ENCODE measurements around the gene HOXA2. TPM values are rescaled to one million over a fixed set of nuclear protein-coding genes. Genes with fewer than 3 reads are reported as not detected.
A peak's percentile ranks its signal among the peaks of the same experiment; 100 is the strongest.

HOXA2 gene
- total and polyA plus RNA-seq, 2 experiments from 2014 or later = 0.07 TPM; not detected in 1

GRCh38 chr7:27117887-27118491 lies 15.5 kb upstream of the HOXA2 start:
- no peak for TF ChIP-seq CTCF (IDR thresholded peaks at IDR 0.05; ENCODE audit: poor library complexity)
- peak; percentile 37 for TF ChIP-seq EZH2 (IDR thresholded peaks at IDR 0.05; ENCODE audit: borderline replicate concordance)
- Histone ChIP-seq H3K4me1 (ENCODE audit: insufficient read depth) (peaks cover 12% of the 10 kb centered on the region), H3K36me3 (replicated peaks; ENCODE audit: insufficient read depth, low read depth) (no peaks in the 10 kb centered on the region), H3K4me2 (peak overlapping the region; percentile 4), H3K9me3 (ENCODE audit: low read depth) (no peaks in the 10 kb centered on the region), H3K4me3 (no peak overlapping the region), H2AFZ (no peak overlapping the region), H3K27me3 (peaks cover 55% of the 10 kb centered on the region), H3K79me2 (peaks cover 19% of the 10 kb centered on the region), H3K27ac (no peak overlapping the region), H3K9me2 (replicated peaks; ENCODE audit: insufficient read depth) (no peaks in the 10 kb centered on the region), H4K20me1 (ENCODE audit: insufficient read depth, poor library complexity, severe bottlenecking) (no peaks in the 10 kb centered on the region)
- no peak for DNase-seq (ENCODE audit: low spot score)
- 53% methylated on average over 19 of the region's 19 CpGs for WGBS (ENCODE audit: low lambda C conversion rate, missing lambda C conversion rate)

- peak overlapping the region; percentile 91 for H3K4me2 ChIP-seq
- TF ChIP-seq EZH2 (IDR thresholded peaks at IDR 0.05; ENCODE audit: borderline replicate concordance) (no peak), EZH2phosphoT487 (IDR thresholded peaks at IDR 0.05; ENCODE audit: low read depth, severe bottlenecking, unreplicated experiment) (no peak), CTCF (IDR thresholded peaks at IDR 0.05; ENCODE audit: poor library complexity) (no peak)
- peaks cover 55% of the 10 kb centered on the region for H3K27me3 ChIP-seq
- DNase-seq (ENCODE audit: low spot score) = no peak
- no peak overlapping the region for H3K4me3 ChIP-seq
- WGBS (ENCODE audit: low lambda C conversion rate, missing lambda C conversion rate) = 43% methylated on average over 12 of the region's 12 CpGs
- H3K27ac ChIP-seq = no peak overlapping the region
- no peaks in the 10 kb centered on the region for H4K20me1 ChIP-seq (ENCODE audit: insufficient read depth, poor library complexity, severe bottlenecking)
- no peaks in the 10 kb centered on the region for H3K36me3 ChIP-seq (replicated peaks; ENCODE audit: insufficient read depth, low read depth)
- peaks cover 26% of the 10 kb centered on the region for H3K79me2 ChIP-seq
- no peak overlapping the region for H2AFZ ChIP-seq
- no peaks in the 10 kb centered on the region for H3K9me3 ChIP-seq (ENCODE audit: low read depth)
- peaks cover 12% of the 10 kb centered on the region for H3K4me1 ChIP-seq (ENCODE audit: insufficient read depth)
- no peaks in the 10 kb centered on the region for H3K9me2 ChIP-seq (replicated peaks; ENCODE audit: insufficient read depth)
Measured at GRCh38 chr7:27116962-27117886, 14.7 kb upstream of the HOXA2 start.

GRCh38 chr7:27116031-27116961 lies 13.8 kb upstream of the HOXA2 start:
- no peak for TF ChIP-seq CTCF (IDR thresholded peaks at IDR 0.05; ENCODE audit: poor library complexity)
- no peak for TF ChIP-seq EZH2 (IDR thresholded peaks at IDR 0.05; ENCODE audit: borderline replicate concordance)
- no peak for TF ChIP-seq EZH2phosphoT487 (IDR thresholded peaks at IDR 0.05; ENCODE audit: low read depth, severe bottlenecking, unreplicated experiment)
- no peaks in the 10 kb centered on the region for H3K36me3 ChIP-seq (replicated peaks; ENCODE audit: insufficient read depth, low read depth)
- peaks cover 15% of the 10 kb centered on the region for H3K4me1 ChIP-seq (ENCODE audit: insufficient read depth)
- no peaks in the 10 kb centered on the region for H3K9me3 ChIP-seq (ENCODE audit: low read depth)
- 55% methylated on average over 20 of the region's 20 CpGs for WGBS (ENCODE audit: low lambda C conversion rate, missing lambda C conversion rate)
- H3K9me2 ChIP-seq (replicated peaks; ENCODE audit: insufficient read depth) = no peaks in the 10 kb centered on the region
- H3K4me2 ChIP-seq = peak overlapping the region; percentile 91
- H3K27me3 ChIP-seq = peaks cover 60% of the 10 kb centered on the region
- H3K27ac ChIP-seq = no peak overlapping the region
- no peak overlapping the region for H3K4me3 ChIP-seq
- peaks cover 30% of the 10 kb centered on the region for H3K79me2 ChIP-seq
- DNase-seq (ENCODE audit: low spot score) = no peak
- no peak overlapping the region for H2AFZ ChIP-seq
- H4K20me1 ChIP-seq (ENCODE audit: insufficient read depth, poor library complexity, severe bottlenecking) = no peaks in the 10 kb centered on the region

Measured in hepatocyte (in vitro differentiated cells).